ENCODE results near the gene MLANA.

DNA sequence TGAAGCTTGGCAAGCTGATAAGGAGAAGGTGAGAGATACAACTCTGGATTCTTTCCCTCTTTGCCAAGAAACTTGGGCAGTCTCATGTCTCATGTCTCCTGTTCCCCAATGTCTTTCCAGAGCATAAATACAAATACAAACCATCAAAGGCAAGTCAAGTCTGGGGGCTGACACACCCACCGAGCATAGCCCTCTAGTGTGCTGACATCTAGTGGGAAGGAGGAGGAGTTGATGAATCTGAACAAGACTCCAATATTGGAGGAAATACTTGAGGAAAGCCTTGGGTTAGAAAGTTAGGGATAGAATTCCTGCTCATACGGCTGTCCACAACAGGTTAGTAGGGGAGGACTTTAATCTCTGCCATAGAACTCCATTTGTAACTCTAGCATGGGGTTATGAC lies 8.6 kb downstream of the MLANA start:
- TF ChIP-seq, protein P1, sequence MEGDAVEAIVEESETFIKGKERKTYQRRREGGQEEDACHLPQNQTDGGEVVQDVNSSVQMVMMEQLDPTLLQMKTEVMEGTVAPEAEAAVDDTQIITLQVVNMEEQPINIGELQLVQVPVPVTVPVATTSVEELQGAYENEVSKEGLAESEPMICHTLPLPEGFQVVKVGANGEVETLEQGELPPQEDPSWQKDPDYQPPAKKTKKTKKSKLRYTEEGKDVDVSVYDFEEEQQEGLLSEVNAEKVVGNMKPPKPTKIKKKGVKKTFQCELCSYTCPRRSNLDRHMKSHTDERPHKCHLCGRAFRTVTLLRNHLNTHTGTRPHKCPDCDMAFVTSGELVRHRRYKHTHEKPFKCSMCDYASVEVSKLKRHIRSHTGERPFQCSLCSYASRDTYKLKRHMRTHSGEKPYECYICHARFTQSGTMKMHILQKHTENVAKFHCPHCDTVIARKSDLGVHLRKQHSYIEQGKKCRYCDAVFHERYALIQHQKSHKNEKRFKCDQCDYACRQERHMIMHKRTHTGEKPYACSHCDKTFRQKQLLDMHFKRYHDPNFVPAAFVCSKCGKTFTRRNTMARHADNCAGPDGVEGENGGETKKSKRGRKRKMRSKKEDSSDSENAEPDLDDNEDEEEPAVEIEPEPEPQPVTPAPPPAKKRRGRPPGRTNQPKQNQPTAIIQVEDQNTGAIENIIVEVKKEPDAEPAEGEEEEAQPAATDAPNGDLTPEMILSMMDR (IDR thresholded peaks at IDR 0.05 in 2 of 3, conservative IDR thresholded peaks at IDR 0.05 in 1 of 3; ENCODE audit: control insufficient read depth in 2 of 3, extremely low read depth in 1 of 3, insufficient read depth in 1 of 3, low read depth in 3 of 3, low read length in 3 of 3): peak; percentile 32 to 36 (median 35); a peak in 3 of 6 replicates
- no peak for TF ChIP-seq CHD1 (IDR thresholded peaks at IDR 0.05; ENCODE audit: low read depth, low read length)
- TF ChIP-seq, protein P2, sequence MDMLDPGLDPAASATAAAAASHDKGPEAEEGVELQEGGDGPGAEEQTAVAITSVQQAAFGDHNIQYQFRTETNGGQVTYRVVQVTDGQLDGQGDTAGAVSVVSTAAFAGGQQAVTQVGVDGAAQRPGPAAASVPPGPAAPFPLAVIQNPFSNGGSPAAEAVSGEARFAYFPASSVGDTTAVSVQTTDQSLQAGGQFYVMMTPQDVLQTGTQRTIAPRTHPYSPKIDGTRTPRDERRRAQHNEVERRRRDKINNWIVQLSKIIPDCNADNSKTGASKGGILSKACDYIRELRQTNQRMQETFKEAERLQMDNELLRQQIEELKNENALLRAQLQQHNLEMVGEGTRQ (IDR thresholded peaks at IDR 0.05; ENCODE audit: borderline replicate concordance, low read depth, low read length): no peak
- TF ChIP-seq EZH2 (IDR thresholded peaks at IDR 0.05; ENCODE audit: borderline replicate concordance, control insufficient read depth, low read depth, low read length): no peak
- no peak for TF ChIP-seq FOS (IDR thresholded peaks at IDR 0.05; ENCODE audit: borderline replicate concordance, extremely low read depth, insufficient read length)
- no peak for TF ChIP-seq NR2C2 (IDR thresholded peaks at IDR 0.05; ENCODE audit: borderline replicate concordance, control insufficient read depth, insufficient read length, low read depth)
- TF ChIP-seq TAF1 (IDR thresholded peaks at IDR 0.05; ENCODE audit: borderline replicate concordance, low read depth, low read length): no peak
- no peak for TF ChIP-seq HDAC6 (IDR thresholded peaks at IDR 0.05; ENCODE audit: unreplicated experiment)
- TF ChIP-seq IKZF1 (conservative IDR thresholded peaks at IDR 0.05): no peak
- no peak for TF ChIP-seq EGR1 (IDR thresholded peaks at IDR 0.05; ENCODE audit: borderline replicate concordance in 1 of 2, low read depth in 2 of 2, low read length in 2 of 2)
- TF ChIP-seq FOXM1 (IDR thresholded peaks at IDR 0.05; ENCODE audit: low read depth, low read length): no peak
- TF ChIP-seq MXI1 (IDR thresholded peaks at IDR 0.05; ENCODE audit: low read depth, low read length): no peak
- TF ChIP-seq SUZ12 (IDR thresholded peaks at IDR 0.05; ENCODE audit: unreplicated experiment): no peak
